Endodermal cell (in vitro differentiated cells): ENCODE results near the gene ZNF217. TPM values are rescaled to one million over a fixed set of nuclear protein-coding genes. Genes with fewer than 3 reads are reported as not detected.

Source experiments
- DNase-seq: peaks from one replicate; pipeline ENCODE4 v3.0.0-alpha.2; 2017
- H3K27ac ChIP-seq: 2 replicates; pipeline ENCODE4 v1.5.1; 2013; ENCODE audit warnings: mild to moderate bottlenecking, low read depth, low read length, moderate library complexity
- H3K27me3 ChIP-seq: 2 replicates; pipeline ENCODE4 v1.6.1; 2013; ENCODE audit warnings: mild to moderate bottlenecking, low read length, moderate library complexity; ENCODE audit not compliant: insufficient read depth, control insufficient read depth, poor library complexity, severe bottlenecking
- H3K36me3 ChIP-seq: 2 replicates; pipeline ENCODE4 v1.7.0; 2013; ENCODE audit warnings: mild to moderate bottlenecking, low read length, moderate library complexity; ENCODE audit not compliant: control insufficient read depth, insufficient read depth
- H3K4me1 ChIP-seq: one replicate; pipeline ENCODE4 v1.7.0; 2013; ENCODE audit warnings: low read length; ENCODE audit not compliant: control insufficient read depth, insufficient read depth
- H3K4me3 ChIP-seq: 2 replicates; pipeline ENCODE4 v1.5.1; 2013; ENCODE audit warnings: mild to moderate bottlenecking, low read length, moderate library complexity
- H3K9ac ChIP-seq: 2 replicates; pipeline ENCODE4 v1.6.1; 2013; ENCODE audit warnings: mild to moderate bottlenecking, low read length, moderate library complexity; ENCODE audit not compliant: poor library complexity, severe bottlenecking; ENCODE audit errors: extremely low read depth
- H3K9me3 ChIP-seq: 2 replicates; pipeline ENCODE4 v1.6.1; 2013; ENCODE audit warnings: mild to moderate bottlenecking, low read length, moderate library complexity; ENCODE audit not compliant: control insufficient read depth
- H3K27ac Mint-ChIP-seq: 2 replicates; pipeline ENCODE4 v1.8.0; 2020; ENCODE audit warnings: mixed read lengths
- H3K27me3 Mint-ChIP-seq: 2 replicates; pipeline ENCODE4 v1.8.0; 2021; ENCODE audit warnings: mild to moderate bottlenecking, mixed read lengths; ENCODE audit not compliant: insufficient read depth
- H3K36me3 Mint-ChIP-seq: 2 replicates; pipeline ENCODE4 v1.8.0; 2020; ENCODE audit warnings: low read depth, mixed read lengths
- H3K4me1 Mint-ChIP-seq: 2 replicates; pipeline ENCODE4 v1.8.0; 2020; ENCODE audit warnings: mixed read lengths
- H3K4me3 Mint-ChIP-seq: 2 replicates; pipeline ENCODE4 v1.8.0; 2020; ENCODE audit warnings: mild to moderate bottlenecking, moderate library complexity, mixed read lengths
- H3K9me3 Mint-ChIP-seq: 2 replicates; pipeline ENCODE4 v1.8.0; 2020; ENCODE audit warnings: mild to moderate bottlenecking, mixed read lengths
- CTCF ChIP-seq: fragments of 200-600 bp; sonication (generic); conservative IDR thresholded peaks from 2 replicates; pipeline ENCODE4 v1.5.0; 2021; ENCODE audit warnings: antibody characterized with exemption, mild to moderate bottlenecking
- WGBS, 2 experiments: methylation state at CpG; one replicate each; pipeline versions ENCODE4 v1.1.5 to v1.1.7; 2013; ENCODE audit warnings: missing lambda C conversion rate in 2 of 2, mixed read lengths in 1 of 2; ENCODE audit not compliant: insufficient coverage in 1 of 2, insufficient read length in 1 of 2; 5-methylcytosine and 5-hydroxymethylcytosine counted together
- total RNA-seq, 2 donors: library from RNA; stranded (reverse); fragmentation: NEBNext Ultra II Directional in 1 of 2; extraction: Animal tissue kit (Norgen Biotek cat#: 25700) in 1 of 2; gene quantifications; 2 replicates in 1 of 2; 3 replicates in 1 of 2; pipeline ENCODE4 v1.2.1, GENCODE V29; 2021

The ZNF217 gene
- total RNA-seq, 2 donors from 2014 or later: 100 to 123 TPM

DNA sequence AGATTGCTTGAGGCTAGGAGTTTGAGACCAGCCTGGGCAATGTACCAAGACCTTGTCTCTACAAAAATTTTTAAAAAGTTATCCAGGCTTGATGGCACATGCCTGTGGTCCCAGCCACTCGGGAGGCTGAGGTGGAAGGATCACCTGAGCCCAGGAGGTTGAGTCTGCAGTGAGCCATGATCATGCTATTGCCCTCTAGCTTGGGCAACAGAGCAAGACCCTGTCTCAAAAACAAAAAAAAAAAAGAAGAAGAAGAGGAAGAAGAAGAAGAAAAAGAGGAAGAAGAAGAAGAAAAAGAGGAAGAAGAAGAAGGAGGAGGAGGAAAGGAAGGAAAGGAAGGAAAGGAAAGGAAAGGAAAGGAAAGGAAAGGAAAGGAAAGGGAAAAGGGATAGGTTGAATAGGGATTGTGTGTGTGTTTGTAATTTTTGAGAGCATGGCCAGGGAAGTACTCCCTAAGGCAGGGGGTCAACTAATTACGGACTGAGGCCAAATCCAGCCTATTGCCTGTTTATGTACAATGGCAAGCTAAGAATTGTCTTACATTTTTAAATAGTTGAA, 43.0 kb upstream of the ZNF217 start:
- Histone ChIP-seq H3K27me3 (no peaks in the 10 kb centered on the region), H3K4me3 (no peak overlapping the region), H3K36me3 (no peaks in the 10 kb centered on the region), H3K9ac (no peak overlapping the region), H3K9me3 (no peaks in the 10 kb centered on the region), H3K27ac (no peak overlapping the region), H3K4me1 (no peaks in the 10 kb centered on the region)
- Mint-ChIP-seq H3K27ac (no peak overlapping the region), H3K27me3 (no peaks in the 10 kb centered on the region), H3K4me1 (no peaks in the 10 kb centered on the region), H3K36me3 (no peaks in the 10 kb centered on the region), H3K4me3 (no peak overlapping the region), H3K9me3 (peaks cover 2% of the 10 kb centered on the region)
- no peak for DNase-seq
- no peak for TF ChIP-seq CTCF
- WGBS, 2 experiments: 94% methylated on average over 2 of the region's 2 CpGs

DNA sequence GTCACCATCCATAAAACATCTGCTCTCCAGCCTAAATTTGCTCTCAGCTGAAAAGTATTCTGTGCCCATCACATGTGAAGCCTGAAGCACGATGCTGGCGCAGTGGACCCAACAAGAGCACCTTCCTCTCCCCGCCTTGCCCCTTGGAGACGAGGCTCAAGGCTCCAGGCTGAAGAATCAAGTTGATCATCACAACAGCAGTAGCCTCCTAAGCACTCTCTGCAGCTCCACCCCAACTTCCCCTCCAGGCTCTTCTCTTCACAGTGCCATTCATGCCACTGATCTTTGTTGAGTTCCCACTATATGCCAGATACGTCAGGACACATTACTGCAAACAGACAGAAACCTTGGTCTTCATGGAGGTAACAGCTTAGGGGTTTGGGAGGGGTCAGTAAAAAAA, 41.6 kb upstream of the ZNF217 start:
- Histone ChIP-seq H3K4me1 (no peaks in the 10 kb centered on the region), H3K27ac (no peak overlapping the region), H3K9me3 (no peaks in the 10 kb centered on the region), H3K36me3 (no peaks in the 10 kb centered on the region), H3K27me3 (no peaks in the 10 kb centered on the region), H3K4me3 (no peak overlapping the region), H3K9ac (no peak overlapping the region)
- 92 to 100% methylated on average over 2 to 5 of the region's 5 CpGs for WGBS, 2 experiments
- peaks cover 2% of the 10 kb centered on the region for H3K9me3 Mint-ChIP-seq
- no peak overlapping the region for H3K4me3 Mint-ChIP-seq
- H3K27ac Mint-ChIP-seq: no peak overlapping the region
- H3K27me3 Mint-ChIP-seq: no peaks in the 10 kb centered on the region
- no peaks in the 10 kb centered on the region for H3K4me1 Mint-ChIP-seq
- no peaks in the 10 kb centered on the region for H3K36me3 Mint-ChIP-seq
- TF ChIP-seq CTCF: no peak
- no peak for DNase-seq

DNA sequence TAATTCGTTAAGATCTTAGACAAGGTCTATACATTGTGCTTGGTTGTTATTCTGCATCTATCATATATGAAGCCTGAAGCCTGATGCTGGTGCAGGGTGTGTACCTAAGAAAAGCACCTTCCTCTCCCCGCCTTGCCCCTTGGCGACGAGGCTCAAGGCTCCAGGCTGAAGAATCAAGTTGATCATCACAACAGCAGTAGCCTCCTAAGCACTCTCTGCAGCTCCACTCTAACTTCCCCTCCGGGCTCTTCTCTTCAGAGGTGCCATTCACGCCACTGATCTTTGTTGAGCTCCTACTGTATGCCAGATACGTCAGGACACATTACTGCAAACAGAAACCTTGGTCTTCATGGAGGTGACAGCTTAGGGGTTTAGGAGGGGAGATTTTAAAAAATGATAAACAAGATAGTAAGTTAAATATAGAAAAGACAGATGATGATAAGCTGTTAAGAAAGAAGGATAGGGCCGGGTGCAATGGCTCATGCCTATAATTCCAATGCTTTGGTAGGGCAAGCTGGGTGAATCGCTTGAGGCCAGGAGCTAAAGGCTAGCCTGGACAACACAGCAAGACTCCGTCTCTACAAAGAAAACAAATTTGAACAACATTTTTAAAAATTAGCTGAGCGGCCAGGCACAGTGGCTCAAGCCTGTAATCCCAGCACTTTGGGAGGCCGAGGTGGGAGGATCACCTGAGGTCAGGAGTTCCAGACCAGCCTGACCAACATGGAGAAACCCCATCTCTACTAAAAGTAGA, 38.4 kb upstream of the ZNF217 start:
- Mint-ChIP-seq H3K36me3 (no peaks in the 10 kb centered on the region), H3K4me1 (no peaks in the 10 kb centered on the region), H3K4me3 (no peak overlapping the region), H3K9me3 (peaks cover 2% of the 10 kb centered on the region), H3K27me3 (no peaks in the 10 kb centered on the region), H3K27ac (no peak overlapping the region)
- no peak overlapping the region for H3K9ac ChIP-seq
- no peak for TF ChIP-seq CTCF
- no peak overlapping the region for H3K4me3 ChIP-seq
- DNase-seq: peak; percentile 22
- no peaks in the 10 kb centered on the region for H3K36me3 ChIP-seq
- 88 to 96% methylated on average over 10 to 12 of the region's 12 CpGs for WGBS, 2 experiments
- no peaks in the 10 kb centered on the region for H3K9me3 ChIP-seq
- no peak overlapping the region for H3K27ac ChIP-seq
- no peaks in the 10 kb centered on the region for H3K27me3 ChIP-seq
- no peaks in the 10 kb centered on the region for H3K4me1 ChIP-seq
